GM12873 (cell line): ENCODE data around the gene CCDC74B.

Experiments used
- CTCF ChIP-seq: IDR thresholded peaks from 2 replicates; pipeline ENCODE4 v1.5.1; 2012; ENCODE audit warnings: low read depth, mild to moderate bottlenecking, moderate library complexity, low read length, control low read depth; ENCODE audit not compliant: insufficient read depth; ENCODE audit errors: missing control alignments

Gene CCDC74B

GRCh38 chr2:130181880-130182682 lies 37.2 kb upstream of the CCDC74B start, which contains the start of gene MZT2B:
MZT2B (plus strand) TSS chr2:130182262; CDS start chr2:130182283, 21 bp downstream.
- peak; percentile 62 for TF ChIP-seq CTCF

- TF ChIP-seq CTCF = no peak
Observed at GRCh38 chr2:130181325-130181879, 36.5 kb upstream of the CCDC74B start, which contains the start of gene SMPD4. SMPD4 (minus strand) TSS chr2:130181602; CDS start chr2:130176592, 5,010 bp downstream.

- TF ChIP-seq CTCF = no peak
Observed at GRCh38 chr2:130169896-130170295, 25.0 kb upstream of the CCDC74B start.

GRCh38 chr2:130165293-130166016 lies 20.5 kb upstream of the CCDC74B start:
- TF ChIP-seq CTCF = no peak

DNA sequence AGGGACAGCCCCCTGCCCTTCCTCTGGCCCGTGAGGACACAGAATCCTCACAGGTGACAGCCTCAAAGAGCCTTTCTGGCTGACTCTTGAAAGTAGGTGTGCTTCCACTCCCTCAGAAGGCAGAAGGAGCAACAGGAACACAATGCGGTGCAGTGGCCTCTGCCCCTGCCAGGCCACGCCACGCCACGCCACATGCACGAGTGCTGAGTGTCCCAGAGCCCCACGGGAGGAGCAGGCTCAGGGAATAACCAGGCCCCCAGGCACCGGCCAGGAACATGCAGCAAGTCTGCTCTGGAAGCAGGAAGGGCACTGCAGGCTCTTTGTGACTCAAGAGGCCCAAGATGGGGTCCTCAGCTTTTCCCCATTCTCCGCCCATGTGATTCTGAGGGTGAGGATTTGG lies 18.1 kb upstream of the CCDC74B start:
- TF ChIP-seq CTCF = no peak

- TF ChIP-seq CTCF = no peak
Observed at GRCh38 chr2:130160131-130160530, 15.2 kb upstream of the CCDC74B start.

- no peak for TF ChIP-seq CTCF
Observed at GRCh38 chr2:130158631-130159030, 13.7 kb upstream of the CCDC74B start.
